Testis (tissue), 3 donors: ENCODE measurements around the gene GANC. TPM values are rescaled to one million over a fixed set of nuclear protein-coding genes. Genes with fewer than 3 reads are reported as not detected.

Source experiments
- DNase-seq: peaks from one replicate; pipeline ENCODE4 v3.0.0-alpha.2; 2019
- H3K27ac ChIP-seq, 2 donors: fragments of 200-600 bp; sonication (generic); one replicate each; pipeline ENCODE4 v1.5.1; 2019
- H3K27me3 ChIP-seq: fragments of 200-600 bp; sonication (generic); one replicate; pipeline ENCODE4 v1.5.1; 2019
- H3K36me3 ChIP-seq: fragments of 200-600 bp; sonication (generic); one replicate; pipeline ENCODE4 v1.5.1; 2017; ENCODE audit warnings: low read depth; ENCODE audit errors: missing control alignments
- H3K4me1 ChIP-seq: fragments of 200-600 bp; sonication (generic); one replicate; pipeline ENCODE4 v1.5.1; 2019
- H3K4me3 ChIP-seq, 2 donors: fragments of 200-600 bp; sonication (generic); one replicate each; pipeline ENCODE4 v1.5.1; 2017 to 2019
- H3K9me3 ChIP-seq: fragments of 200-600 bp; sonication (generic); one replicate; pipeline ENCODE4 v1.5.1; 2017
- CTCF ChIP-seq, 3 experiments: fragments of 450-650 bp in 2 of 3; fragments of 200-600 bp in 1 of 3; sonication (generic) in 1 of 3; IDR thresholded peaks; one replicate each; pipeline ENCODE4 v1.5.1; 2016 to 2019; ENCODE audit warnings: antibody characterized with exemption in 3 of 3, mild to moderate bottlenecking in 2 of 3, moderate library complexity in 1 of 3
- POLR2A ChIP-seq: fragments of 450-650 bp; IDR thresholded peaks from one replicate; pipeline ENCODE4 v1.6.1; 2017; ENCODE audit warnings: antibody characterized with exemption, mild to moderate bottlenecking, moderate library complexity
- WGBS, 2 donors: methylation state at CpG; one replicate each; pipeline ENCODE4 v1.1.5; 2018; 5-methylcytosine and 5-hydroxymethylcytosine counted together
- intact Hi-C: fragments of 100-400 bp; cut with DNase I; formaldehyde crosslinking; loops from one replicate; pipeline ENCODE4 v1.15.1; 2023; ENCODE audit warnings: low total_unique reads
- polyA plus RNA-seq: library from polyadenylated mRNA; stranded (reverse); fragments of 350-450 nt; fragmentation: Illumina TruSeq; extraction: RNeasy Lipid Tissue Mini Kit (QIAGEN cat#74804); gene quantifications from one replicate; pipeline ENCODE4 v1.2.3, GENCODE V29; 2014; ENCODE audit warnings: low read depth, low replicate concordance; ENCODE audit not compliant: insufficient read depth
- total RNA-seq, 2 donors: library from RNA; depleted of rRNA; stranded (reverse); fragments of >200 nt; gene quantifications; one replicate each; pipeline ENCODE4 v1.2.3, GENCODE V29; 2016

Gene GANC
- total and polyA plus RNA-seq, 3 donors from 2014 or later, result 37.6 to 63.4 (median 54.8) TPM

DNA sequence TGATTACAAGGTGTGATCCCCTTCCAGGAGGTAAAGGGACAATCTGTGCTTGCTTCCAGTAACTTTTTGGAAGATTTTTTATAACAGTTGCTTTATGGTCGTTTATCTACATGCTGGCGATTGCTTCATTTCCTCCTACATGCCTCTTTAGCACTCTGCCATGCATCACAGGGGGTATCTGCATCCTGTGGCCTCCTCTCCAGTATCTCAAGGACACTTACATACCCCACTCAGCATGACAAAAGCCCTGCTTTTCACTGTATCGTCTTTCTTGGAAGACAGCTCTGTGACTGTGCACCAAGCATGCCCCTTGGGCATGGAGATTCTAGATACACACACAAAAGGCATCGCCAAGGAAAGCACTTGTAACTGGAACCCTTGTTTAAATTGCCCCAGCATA, 111.6 kb downstream of the GANC start:
- no peaks in the 10 kb centered on the region for H3K4me1 ChIP-seq
- no peak for DNase-seq
- no peaks in the 10 kb centered on the region for H3K9me3 ChIP-seq
- WGBS, 2 donors, result 58 to 74% methylated on average over 4 of the region's 4 CpGs
- TF ChIP-seq CTCF (IDR thresholded peaks at IDR 0.05) (no peak), POLR2A (no peak)
- H3K36me3 ChIP-seq, result no peaks in the 10 kb centered on the region
- H3K27ac ChIP-seq, result no peak overlapping the region
- H3K27me3 ChIP-seq, result no peaks in the 10 kb centered on the region
- intact Hi-C loops, result no loop called here
- no peak overlapping the region for H3K4me3 ChIP-seq

GRCh38 chr15:42385206-42385979, 112.4 kb downstream of the GANC start:
- Histone ChIP-seq H3K27ac (no peak overlapping the region), H3K4me3 (no peak overlapping the region), H3K4me1 (no peaks in the 10 kb centered on the region), H3K36me3 (no peaks in the 10 kb centered on the region), H3K9me3 (no peaks in the 10 kb centered on the region), H3K27me3 (no peaks in the 10 kb centered on the region)
- 68 to 81% methylated on average over 4 to 5 of the region's 5 CpGs for WGBS, 2 donors
- TF ChIP-seq CTCF (IDR thresholded peaks at IDR 0.05) (peak in 2 of 3 experiments; percentile 15 to 39), POLR2A (no peak)
- intact Hi-C loops, result no loop called here
- peak; percentile 65 for DNase-seq

DNA sequence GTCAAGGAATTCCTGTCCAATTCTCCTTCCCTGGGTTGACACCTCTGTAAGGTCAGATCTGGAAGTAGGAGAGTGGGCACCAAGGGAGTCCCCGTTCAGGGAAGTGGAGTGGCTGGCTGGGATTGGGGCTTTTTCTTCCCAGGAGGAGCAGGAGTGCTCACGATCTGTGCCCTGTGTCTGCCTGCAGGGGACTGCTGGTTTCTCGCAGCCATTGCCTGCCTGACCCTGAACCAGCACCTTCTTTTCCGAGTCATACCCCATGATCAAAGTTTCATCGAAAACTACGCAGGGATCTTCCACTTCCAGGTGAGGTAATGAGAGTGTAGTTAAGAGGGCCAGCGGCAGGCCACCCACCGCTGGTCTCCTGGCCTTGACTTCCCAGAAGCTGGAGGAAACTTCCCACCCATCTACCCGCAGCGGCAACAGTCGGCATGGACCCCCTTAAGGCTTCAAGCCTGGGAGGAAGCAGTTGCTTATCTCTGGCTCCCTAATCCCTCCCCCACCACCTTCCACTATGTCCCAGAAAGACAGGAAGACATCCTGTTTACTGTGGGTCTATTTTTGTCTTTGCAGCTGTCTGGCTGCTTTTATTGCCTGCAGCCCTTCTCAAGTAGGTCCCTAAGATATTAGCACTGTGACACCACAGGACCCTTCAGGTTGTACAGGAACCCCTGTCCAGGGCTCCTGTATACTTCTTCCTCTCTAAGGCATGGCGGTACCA, 113.1 kb downstream of the GANC start:
- WGBS, 2 donors, result 78 to 79% methylated on average over 11 to 12 of the region's 12 CpGs
- Histone ChIP-seq H3K4me1 (no peaks in the 10 kb centered on the region), H3K9me3 (no peaks in the 10 kb centered on the region), H3K27me3 (no peaks in the 10 kb centered on the region), H3K36me3 (no peaks in the 10 kb centered on the region), H3K27ac (no peak overlapping the region), H3K4me3 (no peak overlapping the region)
- intact Hi-C loops, result no loop called here
- DNase-seq, result no peak
- no peak for TF ChIP-seq CTCF (IDR thresholded peaks at IDR 0.05)
- TF ChIP-seq POLR2A, result no peak

DNA sequence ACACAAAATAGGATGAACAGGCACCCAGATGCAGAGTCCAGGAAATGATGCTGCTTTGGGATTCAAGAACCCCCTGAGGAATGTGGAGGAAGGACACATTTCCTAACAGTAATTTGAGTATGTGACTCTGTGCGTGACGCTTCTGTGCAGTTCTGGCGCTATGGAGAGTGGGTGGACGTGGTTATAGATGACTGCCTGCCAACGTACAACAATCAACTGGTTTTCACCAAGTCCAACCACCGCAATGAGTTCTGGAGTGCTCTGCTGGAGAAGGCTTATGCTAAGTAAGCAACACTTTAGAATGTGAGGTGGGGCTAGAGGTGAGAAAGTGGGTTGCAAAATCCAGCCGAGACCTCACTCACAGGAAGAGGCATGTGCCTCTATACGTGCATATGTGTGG, 114.6 kb downstream of the GANC start:
- WGBS, 2 donors, result 87 to 94% methylated on average over 8 of the region's 8 CpGs
- H3K4me3 ChIP-seq, result no peak overlapping the region
- H3K27ac ChIP-seq, result no peak overlapping the region
- no peaks in the 10 kb centered on the region for H3K4me1 ChIP-seq
- no peak for TF ChIP-seq POLR2A
- TF ChIP-seq CTCF (IDR thresholded peaks at IDR 0.05), result no peak
- intact Hi-C loops, result no loop called here
- no peaks in the 10 kb centered on the region for H3K36me3 ChIP-seq
- no peaks in the 10 kb centered on the region for H3K27me3 ChIP-seq
- no peak for DNase-seq
- H3K9me3 ChIP-seq, result no peaks in the 10 kb centered on the region
